OCI-LY1 (cell line): Measurements from ENCODE around the gene ZFAND4.

Experiments
- CTCF ChIP-seq: fragments of 200-600 bp; sonication (generic), shearing (Covaris generic); IDR thresholded peaks from 2 replicates; pipeline ENCODE4 v1.5.1; 2017; ENCODE audit warnings: mild to moderate bottlenecking, antibody characterized with exemption, low read length, moderate library complexity, mixed read lengths
- EZH2 ChIP-seq: fragments of 200-600 bp; sonication (generic), shearing (Covaris generic); IDR thresholded peaks from 2 replicates; pipeline ENCODE4 v1.8.0; 2017; ENCODE audit warnings: borderline replicate concordance, mixed run types, mild to moderate bottlenecking, antibody characterized with exemption, low read length, moderate library complexity, mixed read lengths

- TF ChIP-seq EZH2 = no peak
- no peak for TF ChIP-seq CTCF
Measured at GRCh38 chr10:45608052-45608451, 64.5 kb downstream of the ZFAND4 start.
